ENCODE measurements around the gene ACTMAP.

DNA sequence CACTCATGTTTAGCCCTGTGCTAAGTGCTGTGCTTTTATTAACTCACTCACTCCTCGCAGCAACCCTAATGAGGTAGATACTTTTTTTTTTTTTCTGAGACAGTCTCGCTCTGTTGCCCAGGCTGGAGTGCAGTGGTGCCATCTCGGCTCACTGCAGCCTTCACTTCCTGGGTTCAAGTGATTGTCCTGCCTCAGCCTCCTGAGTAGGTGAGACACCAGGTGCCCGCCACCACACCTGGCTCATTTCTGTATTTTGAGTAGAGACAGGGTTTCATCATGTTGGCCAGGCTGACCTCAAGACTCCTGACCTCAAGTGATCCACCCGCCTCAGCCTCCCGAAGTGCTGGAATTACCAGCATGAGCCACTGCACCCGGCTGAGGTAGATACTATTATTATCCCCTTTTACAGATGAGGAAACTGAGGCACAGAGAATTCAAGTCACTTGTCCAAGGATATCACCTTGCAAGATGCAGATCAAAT lies 30.8 kb downstream of the ACTMAP start:
- TF ChIP-seq EZH2 (IDR thresholded peaks at IDR 0.05; ENCODE audit: insufficient read depth, low read length): no peak
- TF ChIP-seq, protein P1, sequence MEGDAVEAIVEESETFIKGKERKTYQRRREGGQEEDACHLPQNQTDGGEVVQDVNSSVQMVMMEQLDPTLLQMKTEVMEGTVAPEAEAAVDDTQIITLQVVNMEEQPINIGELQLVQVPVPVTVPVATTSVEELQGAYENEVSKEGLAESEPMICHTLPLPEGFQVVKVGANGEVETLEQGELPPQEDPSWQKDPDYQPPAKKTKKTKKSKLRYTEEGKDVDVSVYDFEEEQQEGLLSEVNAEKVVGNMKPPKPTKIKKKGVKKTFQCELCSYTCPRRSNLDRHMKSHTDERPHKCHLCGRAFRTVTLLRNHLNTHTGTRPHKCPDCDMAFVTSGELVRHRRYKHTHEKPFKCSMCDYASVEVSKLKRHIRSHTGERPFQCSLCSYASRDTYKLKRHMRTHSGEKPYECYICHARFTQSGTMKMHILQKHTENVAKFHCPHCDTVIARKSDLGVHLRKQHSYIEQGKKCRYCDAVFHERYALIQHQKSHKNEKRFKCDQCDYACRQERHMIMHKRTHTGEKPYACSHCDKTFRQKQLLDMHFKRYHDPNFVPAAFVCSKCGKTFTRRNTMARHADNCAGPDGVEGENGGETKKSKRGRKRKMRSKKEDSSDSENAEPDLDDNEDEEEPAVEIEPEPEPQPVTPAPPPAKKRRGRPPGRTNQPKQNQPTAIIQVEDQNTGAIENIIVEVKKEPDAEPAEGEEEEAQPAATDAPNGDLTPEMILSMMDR (IDR thresholded peaks at IDR 0.05; ENCODE audit: insufficient read depth, low read depth, low read length): no peak

Data from astrocyte (in vitro differentiated cells and primary cell).